HG02885 (cell line): ENCODE results near the gene CHI3L2.

Source experiments
- ATAC-seq: cut with Tn5 transposase; IDR thresholded peaks from one replicate; pipeline ENCODE4 v1.9.1; 2021; ENCODE audit warnings: mild to moderate bottlenecking; ENCODE audit not compliant: unreplicated experiment, poor library complexity

The CHI3L2 gene

GRCh38 chr1:111227434-111227833, at the start of gene CHI3L2:
Gene CHI3L2 (plus strand): TSS chr1:111227713. CDS start chr1:111227730, 17 bp downstream.
- no peak for ATAC-seq

GRCh38 chr1:111179968-111180533, 47.5 kb upstream of the CHI3L2 start:
- no peak for ATAC-seq

- ATAC-seq = no peak
Measured at GRCh38 chr1:111182052-111182451, 45.5 kb upstream of the CHI3L2 start.

- no peak for ATAC-seq
Measured at GRCh38 chr1:111183308-111184069, 44.0 kb upstream of the CHI3L2 start.

GRCh38 chr1:111184663-111185062, 42.9 kb upstream of the CHI3L2 start:
- no peak for ATAC-seq

GRCh38 chr1:111190931-111191451, 36.5 kb upstream of the CHI3L2 start:
- no peak for ATAC-seq

GRCh38 chr1:111191496-111191895, 36.0 kb upstream of the CHI3L2 start:
- ATAC-seq = no peak

GRCh38 chr1:111192074-111192473, 35.4 kb upstream of the CHI3L2 start:
- no peak for ATAC-seq

GRCh38 chr1:111192658-111193519, 34.6 kb upstream of the CHI3L2 start:
- ATAC-seq = no peak

- no peak for ATAC-seq
Measured at GRCh38 chr1:111193712-111194480, 33.6 kb upstream of the CHI3L2 start.

- ATAC-seq = no peak
Measured at GRCh38 chr1:111195002-111195684, 32.4 kb upstream of the CHI3L2 start.

GRCh38 chr1:111196213-111196612, 31.3 kb upstream of the CHI3L2 start:
- ATAC-seq = no peak

- ATAC-seq = no peak
Measured at GRCh38 chr1:111197598-111198284, 29.8 kb upstream of the CHI3L2 start.

GRCh38 chr1:111198836-111199235, 28.7 kb upstream of the CHI3L2 start:
- ATAC-seq = no peak

- no peak for ATAC-seq
Measured at GRCh38 chr1:111199329-111199728, 28.2 kb upstream of the CHI3L2 start.

GRCh38 chr1:111199881-111200801, 27.4 kb upstream of the CHI3L2 start, which contains the start of gene DENND2D:
Gene DENND2D (minus strand): TSS chr1:111200646. CDS start chr1:111200459, 187 bp downstream.
- ATAC-seq = no peak

GRCh38 chr1:111200802-111201161, 26.7 kb upstream of the CHI3L2 start:
- no peak for ATAC-seq
